Pancreas (tissue), 10 donors: ENCODE results near the gene LRMDA. TPM values are rescaled to one million over a fixed set of nuclear protein-coding genes. Genes with fewer than 3 reads are reported as not detected.
A peak's percentile ranks its signal among the peaks of the same experiment; 100 is the strongest.

Experiments
- ATAC-seq, 4 donors: fragments of 200-7000 bp; cut with Tn5 transposase; one replicate each; pipeline versions ENCODE4 v1.8.0 to v1.9.1; 2020; ENCODE audit warnings: mild to moderate bottlenecking in 4 of 4, moderate library complexity in 4 of 4
- DNase-seq, 6 donors: peaks; one replicate each; pipeline ENCODE4 v3.0.0-alpha.2; 2020
- FAIRE-seq: peaks from 2 replicates; lab custom pipeline; 2012; peaks lifted over from hg19 to GRCh38; lab: Jason Lieb, UNC
- H3K27ac ChIP-seq, 4 donors: fragments of 200-600 bp; sonication (generic); 1 replicate in 3 of 4; 2 replicates in 1 of 4; pipeline versions ENCODE4 v1.5.0 to v1.8.0; 2020
- H3K27me3 ChIP-seq, 4 donors: fragments of 200-600 bp; one replicate each; pipeline ENCODE4 v1.8.0; 2021
- H3K36me3 ChIP-seq, 3 donors: fragments of 200-600 bp; sonication (generic) in 1 of 3; one replicate each; pipeline versions ENCODE4 v1.5.0 to v1.8.0; 2020 to 2021
- H3K4me1 ChIP-seq, 3 donors: fragments of 200-600 bp; one replicate each; pipeline ENCODE4 v1.8.0; 2021
- H3K4me3 ChIP-seq, 4 donors: fragments of 200-600 bp; sonication (generic) in 2 of 4; one replicate each; pipeline versions ENCODE4 v1.5.0 to v1.8.0; 2020 to 2021
- H3K9me3 ChIP-seq, 4 donors: fragments of 200-600 bp; one replicate each; pipeline ENCODE4 v1.8.0; 2021
- CTCF ChIP-seq, 4 donors: fragments of 200-600 bp; sonication (generic) in 3 of 4; IDR thresholded peaks; one replicate each; pipeline versions ENCODE4 v1.5.0 to v1.8.0; 2021; ENCODE audit warnings: antibody characterized with exemption in 4 of 4
- WGBS, 2 donors: extraction: QIAGEN DNeasy Blood & Tissue Kit; methylation state at CpG; one replicate each; pipeline ENCODE4 v1.1.7; 2013; 5-methylcytosine and 5-hydroxymethylcytosine counted together
- intact Hi-C, 3 donors: fragments of 100-400 bp; cut with DNase I; formaldehyde crosslinking; loops; one replicate each; pipeline versions ENCODE4 v1.11.1 to v1.14.2; 2022
- polyA plus RNA-seq, 2 donors: library from polyadenylated mRNA; stranded (reverse); fragments of 200-250 nt; gene quantifications; one replicate each; pipeline ENCODE4 v1.2.3, GENCODE V29; 2013
- total RNA-seq, 6 donors: library from RNA; stranded (reverse); fragmentation: NEBNext Ultra II Directional in 4 of 6; extraction: Animal tissue kit (Norgen Biotek cat#: 25700) in 4 of 6; gene quantifications; one replicate each; pipeline versions ENCODE4 v1.2.1 to v1.2.4, GENCODE V29; 2021 to 2023
- donor health status: healthy with polysubstance abuse.
- donor health status: DM: no; HTN: no; CAD: no; lungs with moderate emphysema.
- donor health status: DM: no; HTN: no; CAD: no.
- donor health status: control.
- donor health status: control.
- donor health status: Bipolar disorder and iron deficiency.
- donor health status: DM: yes; HTN: yes; CAD: no.
- donor health status: DM: no; HTN: no; CAD: no.
- donor health status: DM: no; HTN: no; CAD: no.
- donor health status: DM: yes; HTN: yes; CAD: no.

LRMDA gene
- total and polyA plus RNA-seq, 8 donors: 4.6 to 21.2 (median 13.4) TPM

GRCh38 chr10:76278811-76279460, 847.5 kb downstream of the LRMDA start:
- Histone ChIP-seq H3K4me1 (peaks cover 0 to 12% (median 5%) of the 10 kb centered on the region in 3 donors), H3K4me3 (no peak overlapping the region), H3K36me3 (no peaks in the 10 kb centered on the region), H3K27ac (no peak overlapping the region), H3K9me3 (no peaks in the 10 kb centered on the region), H3K27me3 (peaks cover 0 to 4% (median 0%) of the 10 kb centered on the region in 4 donors)
- no peak for ATAC-seq
- DNase-seq: no peak
- intact Hi-C loops: no loop called here
- no peak for TF ChIP-seq CTCF (IDR thresholded peaks at IDR 0.05)
- no peak for FAIRE-seq
- WGBS, 2 donors: 22 to 26% methylated on average over 1 of the region's 1 CpG

- DNase-seq (no peak), FAIRE-seq (no peak), ATAC-seq (no peak)
- H3K9me3 ChIP-seq: no peaks in the 10 kb centered on the region
- intact Hi-C loops: no loop called here
- TF ChIP-seq CTCF (IDR thresholded peaks at IDR 0.05): no peak
- no peaks in the 10 kb centered on the region for H3K27me3 ChIP-seq
- H3K27ac ChIP-seq: peak overlapping the region in 1 of 4 donors; percentile 26
- H3K4me3 ChIP-seq: no peak overlapping the region
- H3K4me1 ChIP-seq: peaks cover 0 to 12% (median 5%) of the 10 kb centered on the region in 3 donors
- H3K36me3 ChIP-seq: no peaks in the 10 kb centered on the region
These were observed 850.2 kb downstream of the LRMDA start for GRCh38 chr10:76281659-76282058.

GRCh38 chr10:76282061-76283025, 850.9 kb downstream of the LRMDA start:
- no peaks in the 10 kb centered on the region for H3K27me3 ChIP-seq
- ATAC-seq: peak; percentile 63 to 90 (median 83)
- H3K36me3 ChIP-seq: no peaks in the 10 kb centered on the region
- peak in 2 of 6 donors; percentile 20 to 36 for DNase-seq
- H3K4me1 ChIP-seq: peaks cover 0 to 12% (median 5%) of the 10 kb centered on the region in 3 donors
- H3K9me3 ChIP-seq: no peaks in the 10 kb centered on the region
- H3K4me3 ChIP-seq: no peak overlapping the region
- TF ChIP-seq CTCF (IDR thresholded peaks at IDR 0.05): no peak
- peak; percentile 86 for FAIRE-seq
- 20 to 23% methylated on average over 13 of the region's 13 CpGs for WGBS, 2 donors
- intact Hi-C loops: no loop called here
- H3K27ac ChIP-seq: peak overlapping the region in 2 of 4 donors; percentile 26 to 51

- no peak overlapping the region for H3K27ac ChIP-seq
- no peaks in the 10 kb centered on the region for H3K9me3 ChIP-seq
- intact Hi-C loops: no loop called here
- TF ChIP-seq CTCF (IDR thresholded peaks at IDR 0.05): no peak
- FAIRE-seq (no peak), ATAC-seq (no peak), DNase-seq (no peak)
- H3K36me3 ChIP-seq: no peaks in the 10 kb centered on the region
- H3K4me3 ChIP-seq: no peak overlapping the region
- H3K27me3 ChIP-seq: no peaks in the 10 kb centered on the region
- 93 to 96% methylated on average over 2 of the region's 2 CpGs for WGBS, 2 donors
- H3K4me1 ChIP-seq: peaks cover 0 to 12% (median 5%) of the 10 kb centered on the region in 3 donors
These were observed 852.9 kb downstream of the LRMDA start for GRCh38 chr10:76284351-76284750.
